GM12891 (cell line): ENCODE results near the gene C17orf100.
"Not testable (repeated sequence)": the region's sequence is repeated elsewhere in the genome, so short reads cannot be mapped to it uniquely, and the experiment has no call there.

Source experiments
- POLR2A ChIP-seq: IDR thresholded peaks from 2 replicates; pipeline ENCODE4 v1.6.1; 2011; ENCODE audit warnings: low read depth, low read length, control low read depth
- TAF1 ChIP-seq: IDR thresholded peaks from 2 replicates; pipeline ENCODE4 v1.6.1; 2011; ENCODE audit warnings: low read depth, low read length, control low read depth

- TF ChIP-seq TAF1 = peak; percentile 73
- TF ChIP-seq POLR2A = not testable (repeated sequence)
Measured at GRCh38 chr17:6656797-6657632, 5.5 kb downstream of the C17orf100 start.
